SU-DHL-6 (cell line): ENCODE results near the gene BZW2.

Source experiments
- CTCF ChIP-seq: fragments of 200-600 bp; sonication (generic); IDR thresholded peaks from one replicate; pipeline ENCODE4 v1.5.1; 2017; ENCODE audit warnings: antibody characterized with exemption, mild to moderate bottlenecking, low read length, moderate library complexity; ENCODE audit not compliant: insufficient read depth, poor library complexity, severe bottlenecking
- EZH2phosphoT487 ChIP-seq: fragments of 200-600 bp; sonication (generic), shearing (Covaris generic); conservative IDR thresholded peaks from 2 replicates; pipeline ENCODE4 v1.6.1; 2018; ENCODE audit warnings: mild to moderate bottlenecking, antibody characterized with exemption, low read length, moderate library complexity, mixed read lengths

- TF ChIP-seq CTCF (no peak), EZH2phosphoT487 (no peak)
Observed at GRCh38 chr7:16671811-16672210, 25.8 kb downstream of the BZW2 start.
